MCF 10A (cell line): Measurements from ENCODE around the gene ZNF710. TPM values are rescaled to one million over a fixed set of nuclear protein-coding genes. Genes with fewer than 3 reads are reported as not detected.

Experiments
- BruUV-seq: library from RNA; stranded (reverse); fragments of 400-500 nt; replicated peaks from 2 replicates; lab custom pipeline; 2021; lab: Mats Ljungman, UMichigan
- CTCF ChIA-PET: fragments of 300-600 bp; sonication (Branson Sonifier 250); formaldehyde crosslinking; extraction: SDS; loops from one replicate; lab custom pipeline; 2021; ENCODE audit warnings: antibody characterized with exemption, inconsistent platforms; lab: Yijun Ruan, JAX
- POLR2A ChIA-PET: fragments of 300-600, 350-650 bp; sonication (Branson Sonifier 250); formaldehyde crosslinking; extraction: SDS; loops from one replicate; lab custom pipeline; 2020; ENCODE audit warnings: antibody characterized with exemption, inconsistent platforms; lab: Yijun Ruan, JAX
- DNase-seq: peaks from one replicate; pipeline ENCODE4 v3.0.0-alpha.2; 2018; ENCODE audit not compliant: unreplicated experiment
- H3K27ac Mint-ChIP-seq: one replicate; pipeline ENCODE4 v1.8.0; 2022; ENCODE audit warnings: mild to moderate bottlenecking, low read depth, mixed read lengths; ENCODE audit not compliant: unreplicated experiment
- H3K27me3 Mint-ChIP-seq: one replicate; pipeline ENCODE4 v1.8.0; 2022; ENCODE audit warnings: mixed read lengths; ENCODE audit not compliant: insufficient read depth, unreplicated experiment
- H3K36me3 Mint-ChIP-seq: one replicate; pipeline ENCODE4 v1.8.0; 2022; ENCODE audit warnings: mild to moderate bottlenecking, moderate library complexity, mixed read lengths; ENCODE audit not compliant: insufficient read depth, unreplicated experiment
- H3K4me1 Mint-ChIP-seq: one replicate; pipeline ENCODE4 v1.8.0; 2022; ENCODE audit warnings: mixed read lengths; ENCODE audit not compliant: insufficient read depth, unreplicated experiment
- H3K4me3 Mint-ChIP-seq: one replicate; pipeline ENCODE4 v1.8.0; 2022; ENCODE audit warnings: mild to moderate bottlenecking, moderate library complexity, mixed read lengths; ENCODE audit not compliant: unreplicated experiment
- H3K9me3 Mint-ChIP-seq: one replicate; pipeline ENCODE4 v1.8.0; 2022; ENCODE audit warnings: mixed read lengths; ENCODE audit not compliant: unreplicated experiment
- intact Hi-C: fragments of 100-400 bp; cut with micrococcal nuclease; formaldehyde crosslinking; loops from 2 replicates; pipeline ENCODE4 v1.14.1; 2022
- total RNA-seq: library from RNA; stranded (reverse); gene quantifications from 2 replicates; pipeline ENCODE4 v1.2.3, GENCODE V29; 2022
- TF ChIP-seq, protein P1 (sequence below): fragments of 200-600 bp; IDR thresholded peaks from one replicate; pipeline ENCODE4 v1.8.0; 2022; ENCODE audit warnings: antibody characterized with exemption, mild to moderate bottlenecking; ENCODE audit not compliant: unreplicated experiment

ZNF710 gene
- total RNA-seq, 1 experiment from 2014 or later: 27.3 TPM

DNA sequence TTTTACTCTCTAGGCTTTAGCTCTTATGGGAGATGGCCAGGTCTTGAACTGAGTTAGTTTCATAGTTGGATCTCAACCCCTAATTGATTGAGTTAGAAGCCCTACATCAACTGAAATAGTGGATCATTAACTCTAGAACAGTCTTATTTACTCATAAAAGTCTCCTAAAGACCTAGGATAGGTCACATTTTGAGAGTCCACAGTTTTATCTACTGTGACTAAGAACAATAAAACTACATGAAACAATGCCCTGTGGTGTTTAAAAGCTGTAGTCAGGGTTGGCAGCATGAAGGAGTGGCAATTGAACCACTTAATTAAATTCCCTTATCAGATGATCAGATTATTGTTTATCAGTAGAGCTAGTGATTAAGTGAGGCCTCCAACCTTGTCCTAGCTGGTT, 123.4 kb downstream of the ZNF710 start:
- BruUV-seq: no TSS peak
- DNase-seq: no peak
- ChIA-PET CTCF (interaction anchor here (0.6 kb wide), 1 partner anchor 250 kb away, joined by 3 read pairs; no protein-coding TSS in a partner anchor), POLR2A (interaction anchor here (0.7 to 1.0 kb wide), 3 partner anchors 18 to 143 kb away, joined by 3 read pairs; no protein-coding TSS in a partner anchor)
- intact Hi-C loops: no loop called here
- Mint-ChIP-seq H3K4me3 (no peak overlapping the region), H3K4me1 (no peaks in the 10 kb centered on the region), H3K27ac (no peak overlapping the region), H3K36me3 (no peaks in the 10 kb centered on the region), H3K9me3 (no peaks in the 10 kb centered on the region), H3K27me3 (peaks cover 16% of the 10 kb centered on the region)
- TF ChIP-seq, protein P1, sequence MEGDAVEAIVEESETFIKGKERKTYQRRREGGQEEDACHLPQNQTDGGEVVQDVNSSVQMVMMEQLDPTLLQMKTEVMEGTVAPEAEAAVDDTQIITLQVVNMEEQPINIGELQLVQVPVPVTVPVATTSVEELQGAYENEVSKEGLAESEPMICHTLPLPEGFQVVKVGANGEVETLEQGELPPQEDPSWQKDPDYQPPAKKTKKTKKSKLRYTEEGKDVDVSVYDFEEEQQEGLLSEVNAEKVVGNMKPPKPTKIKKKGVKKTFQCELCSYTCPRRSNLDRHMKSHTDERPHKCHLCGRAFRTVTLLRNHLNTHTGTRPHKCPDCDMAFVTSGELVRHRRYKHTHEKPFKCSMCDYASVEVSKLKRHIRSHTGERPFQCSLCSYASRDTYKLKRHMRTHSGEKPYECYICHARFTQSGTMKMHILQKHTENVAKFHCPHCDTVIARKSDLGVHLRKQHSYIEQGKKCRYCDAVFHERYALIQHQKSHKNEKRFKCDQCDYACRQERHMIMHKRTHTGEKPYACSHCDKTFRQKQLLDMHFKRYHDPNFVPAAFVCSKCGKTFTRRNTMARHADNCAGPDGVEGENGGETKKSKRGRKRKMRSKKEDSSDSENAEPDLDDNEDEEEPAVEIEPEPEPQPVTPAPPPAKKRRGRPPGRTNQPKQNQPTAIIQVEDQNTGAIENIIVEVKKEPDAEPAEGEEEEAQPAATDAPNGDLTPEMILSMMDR: no peak

DNA sequence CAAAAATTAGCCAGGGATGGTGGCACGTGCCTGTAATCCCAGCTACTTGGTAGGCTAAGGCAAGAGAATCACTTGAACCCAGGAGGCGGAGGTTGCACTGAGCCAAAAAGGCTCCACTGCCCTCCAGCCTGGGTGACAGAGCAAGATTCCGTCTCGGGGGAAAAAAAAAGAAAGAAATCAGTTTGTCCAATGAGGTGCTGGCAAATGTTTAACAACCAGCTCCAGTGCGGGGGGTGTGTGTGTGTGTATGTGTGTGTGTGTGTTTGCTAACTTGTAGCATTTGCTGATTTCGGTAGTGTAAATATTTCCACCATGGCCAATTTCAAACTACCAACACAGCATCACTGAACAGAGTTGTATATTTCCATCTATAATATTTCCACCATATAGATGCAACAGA, 124.9 kb downstream of the ZNF710 start:
- Mint-ChIP-seq H3K4me3 (no peak overlapping the region), H3K27me3 (peaks cover 13% of the 10 kb centered on the region), H3K36me3 (no peaks in the 10 kb centered on the region), H3K9me3 (no peaks in the 10 kb centered on the region), H3K27ac (no peak overlapping the region), H3K4me1 (no peaks in the 10 kb centered on the region)
- ChIA-PET POLR2A (interaction anchor here (0.8 kb wide), 1 partner anchor 107 kb away, joined by 3 read pairs; no protein-coding TSS in a partner anchor), CTCF (interaction anchor here (0.5 to 1.1 kb wide), 5 partner anchors 107 to 623 kb away, joined by 3 to 4 read pairs (median 3); no protein-coding TSS in a partner anchor)
- intact Hi-C loops: no loop called here
- TF ChIP-seq, protein P1: no peak
- no peak for DNase-seq
- BruUV-seq: no TSS peak

DNA sequence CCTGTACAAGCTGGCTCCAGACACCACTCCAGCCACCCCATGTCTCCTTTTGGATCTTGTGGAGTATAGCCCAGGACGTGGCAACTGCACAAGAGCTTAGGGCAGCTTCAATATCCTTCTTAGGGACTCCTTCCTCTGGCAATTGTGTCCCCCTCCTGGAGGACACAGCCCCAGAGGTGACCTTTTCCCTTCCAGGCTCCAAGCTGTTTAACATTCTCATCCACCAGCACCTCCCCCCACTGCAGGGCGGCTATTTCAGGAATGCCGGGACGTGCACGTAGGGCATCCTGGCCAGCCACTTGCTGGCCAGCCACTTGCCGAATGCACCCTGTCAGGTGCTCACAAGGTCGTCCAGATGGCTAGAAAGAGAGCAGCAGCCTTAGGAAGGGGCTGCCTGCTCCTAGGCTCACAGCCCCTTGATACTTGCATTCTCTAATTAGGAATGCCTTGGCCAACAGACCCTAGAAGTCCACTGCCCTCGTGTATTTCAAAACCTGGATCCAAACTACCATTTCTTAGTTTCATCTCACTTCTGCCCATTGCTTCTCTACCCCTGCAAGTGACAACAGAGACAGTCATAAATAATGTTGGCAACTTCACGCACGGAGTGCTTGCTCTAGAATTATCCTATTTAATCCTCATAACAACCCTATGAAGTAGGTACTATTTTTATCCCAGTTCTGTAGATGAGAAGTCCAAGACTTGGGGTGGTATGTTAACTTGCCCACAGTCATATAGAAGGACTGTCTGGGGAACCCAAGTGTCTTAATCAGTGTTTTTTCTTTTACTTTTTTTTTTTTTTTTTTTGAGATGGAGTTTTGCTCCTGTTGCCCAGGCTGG, 125.7 kb downstream of the ZNF710 start:
- ChIA-PET CTCF (interaction anchor here (0.6 to 1.0 kb wide), 4 partner anchors 17 to 624 kb away, joined by 3 to 4 read pairs (median 3); no protein-coding TSS in a partner anchor), POLR2A (interaction anchor here (0.8 kb wide), 1 partner anchor 106 kb away, joined by 3 read pairs; no protein-coding TSS in a partner anchor)
- H3K4me1 Mint-ChIP-seq: no peaks in the 10 kb centered on the region
- TF ChIP-seq, protein P1: no peak
- H3K27me3 Mint-ChIP-seq: peaks cover 13% of the 10 kb centered on the region
- no peaks in the 10 kb centered on the region for H3K36me3 Mint-ChIP-seq
- intact Hi-C loops: no loop called here
- no peak overlapping the region for H3K4me3 Mint-ChIP-seq
- DNase-seq: no peak
- H3K9me3 Mint-ChIP-seq: no peaks in the 10 kb centered on the region
- no TSS peak for BruUV-seq
- H3K27ac Mint-ChIP-seq: no peak overlapping the region

DNA sequence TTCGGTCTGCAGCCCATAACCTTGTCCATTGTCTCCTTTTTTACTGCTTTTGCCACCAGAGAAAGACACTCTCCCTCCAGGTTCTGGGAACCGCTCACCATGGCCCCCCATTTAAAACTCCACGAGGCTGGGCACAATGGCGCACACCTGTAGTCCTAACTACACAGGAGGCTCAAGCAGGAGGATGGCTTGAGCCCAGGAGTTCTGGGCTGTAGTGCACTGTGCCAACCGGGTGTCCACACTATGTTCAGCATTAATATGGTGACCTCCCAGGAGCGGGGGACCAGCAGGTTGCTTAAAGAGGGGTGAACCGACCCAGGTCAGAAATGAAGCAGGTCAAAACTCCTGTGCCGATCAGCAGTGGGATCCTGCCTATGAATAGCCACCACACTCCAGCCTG, 129.2 kb downstream of the ZNF710 start:
- Mint-ChIP-seq H3K27ac (no peak overlapping the region), H3K9me3 (no peaks in the 10 kb centered on the region), H3K27me3 (peaks cover 28% of the 10 kb centered on the region), H3K4me3 (no peak overlapping the region), H3K36me3 (no peaks in the 10 kb centered on the region), H3K4me1 (no peaks in the 10 kb centered on the region)
- ChIA-PET POLR2A (no interaction called here), CTCF (no interaction called here)
- intact Hi-C loops: no loop called here
- no peak for DNase-seq
- TF ChIP-seq, protein P1: no peak
- no TSS peak for BruUV-seq
